ENCODE data around the gene PRKCB. TPM values are rescaled to one million over a fixed set of nuclear protein-coding genes. Genes with fewer than 3 reads are reported as not detected.

The PRKCB gene
- total and polyA plus RNA-seq, 2 of the 8 experiments (the other 6 are each of a cell fraction or from before 2014, with no cell fraction given), result 7.1 to 12.1 TPM

GRCh38 chr16:23836404-23837311, 875 bp downstream of the PRKCB start (continued):
- TF ChIP-seq CHD7 (IDR thresholded peaks at IDR 0.05; ENCODE audit: insufficient replicate concordance, low read length), result no peak
- TF ChIP-seq SIRT6 (IDR thresholded peaks at IDR 0.05; ENCODE audit: low read length), result no peak
- TF ChIP-seq CHD1 (IDR thresholded peaks at IDR 0.05; ENCODE audit: low read depth, low read length), result no peak
- no peak for TF ChIP-seq SRF (IDR thresholded peaks at IDR 0.05; ENCODE audit: low read depth, low read length)
- no peak for TF ChIP-seq EGR1 (IDR thresholded peaks at IDR 0.05; ENCODE audit: borderline replicate concordance, low read depth, low read length)
- no peak for TF ChIP-seq FOSL1 (IDR thresholded peaks at IDR 0.05; ENCODE audit: insufficient read depth, low read depth, low read length)
- no peak for TF ChIP-seq EP300 (IDR thresholded peaks at IDR 0.05; ENCODE audit: borderline replicate concordance in 1 of 2, low read depth in 2 of 2, low read length in 2 of 2)
- TF ChIP-seq SP2 (IDR thresholded peaks at IDR 0.05; ENCODE audit: low read length), result no peak
- TF ChIP-seq SAP30 (IDR thresholded peaks at IDR 0.05; ENCODE audit: insufficient read depth, insufficient replicate concordance, low read length), result no peak
